Gastroesophageal sphincter (tissue), 4 donors: ENCODE measurements around the gene BHLHE41. TPM values are rescaled to one million over a fixed set of nuclear protein-coding genes. Genes with fewer than 3 reads are reported as not detected.

Experiments used
- ATAC-seq: fragments of 150-250 bp; one replicate; pipeline ENCODE4 v1.9.1; 2016; ENCODE audit warnings: mild to moderate bottlenecking, moderate library complexity
- H3K27ac ChIP-seq, 4 donors: fragments of 200-600 bp; sonication (generic) in 3 of 4; 1 replicate in 3 of 4; 2 replicates in 1 of 4; pipeline ENCODE4 v1.5.1; 2016 to 2019
- H3K27me3 ChIP-seq: fragments of 200-600 bp; sonication (generic); one replicate; pipeline ENCODE4 v1.5.1; 2019
- H3K36me3 ChIP-seq, 2 donors: fragments of 200-600 bp; sonication (generic); one replicate each; pipeline ENCODE4 v1.5.1; 2019; ENCODE audit warnings: control low read depth in 1 of 2
- H3K4me1 ChIP-seq, 3 donors: fragments of 200-600 bp; sonication (generic); 1 replicate in 2 of 3; 2 replicates in 1 of 3; pipeline ENCODE4 v1.5.1; 2016 to 2019; ENCODE audit warnings: control low read depth in 2 of 3
- H3K4me3 ChIP-seq, 2 donors: fragments of 200-600 bp; sonication (generic); one replicate each; pipeline ENCODE4 v1.5.1; 2019; ENCODE audit warnings: mild to moderate bottlenecking in 1 of 2, moderate library complexity in 1 of 2
- H3K9me3 ChIP-seq, 3 donors: fragments of 200-600 bp; sonication (generic); one replicate each; pipeline ENCODE4 v1.5.1; 2017 to 2019; ENCODE audit warnings: control low read depth in 2 of 3
- EP300 ChIP-seq: sonication (generic); formaldehyde crosslinking; IDR thresholded peaks from one replicate; pipeline ENCODE4 v1.6.1; 2017; ENCODE audit warnings: antibody characterized with exemption, mild to moderate bottlenecking
- POLR2A ChIP-seq, 2 donors: fragments of 450-650 bp; IDR thresholded peaks; one replicate each; pipeline ENCODE4 v1.6.1; 2017; ENCODE audit warnings: antibody characterized with exemption in 2 of 2, mild to moderate bottlenecking in 2 of 2, moderate library complexity in 1 of 2
- POLR2AphosphoS5 ChIP-seq: sonication (generic); formaldehyde crosslinking; IDR thresholded peaks from one replicate; pipeline ENCODE4 v1.6.1; 2017; ENCODE audit warnings: antibody characterized with exemption
- WGBS, 2 donors: methylation state at CpG; one replicate each; pipeline ENCODE4 v1.1.5; 2018; ENCODE audit warnings: low coverage in 1 of 2; 5-methylcytosine and 5-hydroxymethylcytosine counted together
- total RNA-seq, 4 donors: library from RNA; depleted of rRNA; stranded (reverse); fragments of >200 nt; gene quantifications; one replicate each; pipeline ENCODE4 v1.1.0, GENCODE V29; 2016
- TF ChIP-seq, protein P1 (sequence below), 4 experiments: fragments of 200-600 bp in 2 of 4; fragments of 450-650 bp in 2 of 4; sonication (generic) in 1 of 4; IDR thresholded peaks; one replicate each; pipeline ENCODE4 v1.5.1; 2017 to 2019; ENCODE audit warnings: antibody characterized with exemption in 4 of 4, mild to moderate bottlenecking in 2 of 4, moderate library complexity in 2 of 4

The BHLHE41 gene
- total RNA-seq, 4 donors from 2014 or later = 5.3 to 91.2 (median 21.7) TPM

DNA sequence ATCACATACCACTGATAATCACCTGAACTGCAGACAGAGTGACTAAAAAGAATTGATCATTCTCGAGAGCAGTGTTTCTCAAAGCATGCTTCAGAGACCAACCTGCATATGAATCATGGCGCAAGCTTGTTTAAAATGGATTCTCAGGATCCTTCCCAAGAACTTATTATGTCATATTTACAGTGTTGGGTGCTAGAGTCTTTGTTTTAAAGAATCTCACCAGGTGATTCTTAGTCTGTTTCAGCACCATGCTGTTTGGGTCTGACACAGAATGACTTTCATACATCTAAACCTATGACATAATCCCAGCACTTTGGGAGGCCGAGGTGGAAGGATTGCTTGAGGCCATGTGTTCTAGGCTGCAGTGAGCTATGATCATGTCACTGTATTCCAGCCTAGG lies 39.3 kb upstream of the BHLHE41 start:
- Histone ChIP-seq H3K9me3 (no peaks in the 10 kb centered on the region), H3K27me3 (no peaks in the 10 kb centered on the region), H3K4me3 (no peak overlapping the region), H3K27ac (no peak overlapping the region), H3K36me3 (no peaks in the 10 kb centered on the region), H3K4me1 (no peaks in the 10 kb centered on the region)
- TF ChIP-seq, protein P1, sequence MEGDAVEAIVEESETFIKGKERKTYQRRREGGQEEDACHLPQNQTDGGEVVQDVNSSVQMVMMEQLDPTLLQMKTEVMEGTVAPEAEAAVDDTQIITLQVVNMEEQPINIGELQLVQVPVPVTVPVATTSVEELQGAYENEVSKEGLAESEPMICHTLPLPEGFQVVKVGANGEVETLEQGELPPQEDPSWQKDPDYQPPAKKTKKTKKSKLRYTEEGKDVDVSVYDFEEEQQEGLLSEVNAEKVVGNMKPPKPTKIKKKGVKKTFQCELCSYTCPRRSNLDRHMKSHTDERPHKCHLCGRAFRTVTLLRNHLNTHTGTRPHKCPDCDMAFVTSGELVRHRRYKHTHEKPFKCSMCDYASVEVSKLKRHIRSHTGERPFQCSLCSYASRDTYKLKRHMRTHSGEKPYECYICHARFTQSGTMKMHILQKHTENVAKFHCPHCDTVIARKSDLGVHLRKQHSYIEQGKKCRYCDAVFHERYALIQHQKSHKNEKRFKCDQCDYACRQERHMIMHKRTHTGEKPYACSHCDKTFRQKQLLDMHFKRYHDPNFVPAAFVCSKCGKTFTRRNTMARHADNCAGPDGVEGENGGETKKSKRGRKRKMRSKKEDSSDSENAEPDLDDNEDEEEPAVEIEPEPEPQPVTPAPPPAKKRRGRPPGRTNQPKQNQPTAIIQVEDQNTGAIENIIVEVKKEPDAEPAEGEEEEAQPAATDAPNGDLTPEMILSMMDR (IDR thresholded peaks at IDR 0.05) = no peak
- no peak for TF ChIP-seq POLR2AphosphoS5
- no peak for TF ChIP-seq POLR2A (IDR thresholded peaks at IDR 0.05)
- TF ChIP-seq EP300 = no peak
- no peak for ATAC-seq
- 77 to 79% methylated on average over 3 of the region's 3 CpGs for WGBS, 2 donors

DNA sequence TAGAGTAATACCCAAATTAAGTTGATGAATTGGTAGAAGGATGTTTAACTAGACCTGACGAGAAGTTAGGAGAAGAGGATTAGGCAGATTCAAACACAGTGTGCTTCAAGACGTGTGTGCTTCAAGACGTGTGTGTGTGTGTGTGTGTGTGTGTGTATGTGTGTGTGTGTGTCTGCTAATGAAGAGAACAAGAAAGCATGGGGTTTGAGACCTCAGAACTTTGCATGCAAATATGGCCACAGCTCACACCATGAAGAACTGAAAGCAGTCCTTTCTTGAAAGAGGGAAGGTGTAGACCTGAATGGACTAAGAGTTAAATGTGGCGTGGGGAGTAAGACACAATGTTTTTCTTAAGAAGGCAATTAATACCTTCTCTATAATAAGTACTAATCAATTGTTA lies 38.1 kb upstream of the BHLHE41 start:
- no peak overlapping the region for H3K4me3 ChIP-seq
- no peak for ATAC-seq
- no peaks in the 10 kb centered on the region for H3K27me3 ChIP-seq
- no peaks in the 10 kb centered on the region for H3K4me1 ChIP-seq
- no peaks in the 10 kb centered on the region for H3K36me3 ChIP-seq
- H3K27ac ChIP-seq = no peak overlapping the region
- H3K9me3 ChIP-seq = no peaks in the 10 kb centered on the region
- TF ChIP-seq, protein P1 (IDR thresholded peaks at IDR 0.05) = no peak
- no peak for TF ChIP-seq POLR2AphosphoS5
- WGBS, 2 donors = 63 to 65% methylated on average over 3 to 4 of the region's 4 CpGs

DNA sequence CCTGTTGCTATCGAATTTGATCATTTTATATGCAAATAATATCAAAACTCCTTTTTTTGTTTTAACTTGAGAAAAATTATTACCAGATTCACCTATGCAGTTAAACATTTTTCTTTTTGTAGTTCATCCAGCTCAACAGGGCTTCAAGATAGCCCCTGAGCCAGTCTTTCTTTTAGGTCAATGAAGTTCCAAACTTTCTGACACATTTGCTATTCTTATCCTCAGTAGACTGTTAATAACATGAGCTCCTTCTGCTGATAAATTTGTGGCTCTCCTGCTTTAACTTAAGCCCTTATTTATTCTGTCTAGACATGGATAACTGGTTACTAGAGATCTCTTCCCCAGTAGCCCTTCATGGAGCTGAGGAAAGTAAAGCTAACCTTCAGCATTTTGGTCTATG lies 37.3 kb upstream of the BHLHE41 start:
- no peak overlapping the region for H3K4me3 ChIP-seq
- no peaks in the 10 kb centered on the region for H3K36me3 ChIP-seq
- H3K27me3 ChIP-seq = no peaks in the 10 kb centered on the region
- no peak for TF ChIP-seq EP300
- no peak for TF ChIP-seq POLR2AphosphoS5
- TF ChIP-seq, protein P1 (IDR thresholded peaks at IDR 0.05) = no peak
- 82 to 83% methylated on average over 1 of the region's 1 CpG for WGBS, 2 donors
- H3K4me1 ChIP-seq = no peaks in the 10 kb centered on the region
- ATAC-seq = no peak
- H3K9me3 ChIP-seq = no peaks in the 10 kb centered on the region
- H3K27ac ChIP-seq = no peak overlapping the region

DNA sequence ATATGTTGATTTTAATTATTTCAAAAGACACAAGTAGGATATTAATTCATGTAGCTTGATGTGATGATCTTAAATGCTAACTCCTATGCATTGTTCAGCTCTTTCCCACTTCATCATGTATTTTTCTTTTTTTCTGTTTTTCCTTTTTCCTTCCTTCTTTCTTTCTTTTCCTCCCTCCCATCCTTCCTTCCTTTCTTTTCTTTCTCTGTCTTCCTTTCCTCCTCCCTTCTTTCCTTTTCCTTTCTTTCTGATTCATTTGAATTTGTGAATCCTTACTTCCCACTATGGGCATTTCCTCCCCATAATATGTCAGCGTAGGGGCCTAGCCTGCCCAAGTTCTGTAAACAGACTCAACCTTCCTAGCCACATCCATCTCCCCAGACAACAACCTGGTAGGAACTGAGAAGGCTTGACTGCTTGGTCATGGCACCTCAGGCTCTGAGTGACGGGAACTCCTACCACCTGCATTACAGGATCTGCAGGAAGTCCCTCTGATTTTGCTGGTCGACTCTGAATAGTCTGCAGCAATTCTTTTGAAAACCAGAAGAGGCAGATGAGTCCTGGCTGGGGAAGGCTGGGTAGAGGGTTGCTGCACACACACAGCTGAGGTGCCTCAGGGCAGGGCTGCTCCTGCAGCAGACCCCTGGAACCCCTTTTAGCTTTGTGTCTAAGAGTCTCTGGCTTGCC lies 33.4 kb upstream of the BHLHE41 start:
- no peaks in the 10 kb centered on the region for H3K36me3 ChIP-seq
- ATAC-seq = no peak
- H3K27ac ChIP-seq = no peak overlapping the region
- no peaks in the 10 kb centered on the region for H3K9me3 ChIP-seq
- no peaks in the 10 kb centered on the region for H3K27me3 ChIP-seq
- no peak overlapping the region for H3K4me3 ChIP-seq
- 83 to 100% methylated on average over 1 to 2 of the region's 3 CpGs for WGBS, 2 donors
- no peak for TF ChIP-seq POLR2A (IDR thresholded peaks at IDR 0.05)
- peaks cover 0 to 12% (median 4%) of the 10 kb centered on the region in 3 donors for H3K4me1 ChIP-seq

DNA sequence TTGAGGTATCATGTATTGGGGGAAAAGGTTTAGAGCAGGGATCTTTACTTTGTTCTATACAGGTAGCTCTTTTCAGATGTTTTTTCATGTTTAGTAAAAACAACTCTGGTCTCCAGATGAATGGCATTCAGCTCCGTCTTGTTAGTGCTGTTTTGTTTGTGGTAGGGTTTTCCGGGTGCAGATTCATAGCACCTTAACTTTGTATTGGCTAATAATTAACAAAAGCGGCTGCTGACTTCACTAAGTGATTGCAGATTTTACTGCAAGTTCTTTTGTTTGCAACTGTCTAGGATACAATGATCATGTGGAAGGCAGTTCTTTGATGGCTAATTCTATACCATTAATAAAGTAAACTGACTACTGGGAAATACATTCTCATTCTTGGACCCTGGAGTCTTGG lies 32.2 kb upstream of the BHLHE41 start:
- Histone ChIP-seq H3K4me3 (no peak overlapping the region), H3K36me3 (no peaks in the 10 kb centered on the region)
- ATAC-seq = no peak

More for the DNA sequence above, 32.2 kb upstream of the BHLHE41 start:
- Histone ChIP-seq H3K27me3 (no peaks in the 10 kb centered on the region), H3K9me3 (no peaks in the 10 kb centered on the region), H3K4me1 (peaks cover 3 to 19% (median 4%) of the 10 kb centered on the region in 3 donors), H3K27ac (no peak overlapping the region)
- TF ChIP-seq, protein P1 (IDR thresholded peaks at IDR 0.05) = no peak
- no peak for TF ChIP-seq POLR2AphosphoS5
- no peak for TF ChIP-seq EP300
- TF ChIP-seq POLR2A (IDR thresholded peaks at IDR 0.05) = no peak
- WGBS, 2 donors = 67 to 73% methylated on average over 3 of the region's 3 CpGs
